Keratinocyte (primary cell): ENCODE data around the gene SPATA6L.

Source experiments
- EZH2 ChIP-seq: IDR thresholded peaks from one replicate; pipeline ENCODE4 v1.6.1; 2012; ENCODE audit warnings: inconsistent platforms, mild to moderate bottlenecking, low read length, moderate library complexity
- TF ChIP-seq, protein P1 (sequence below), 3 experiments: IDR thresholded peaks in 1 of 3; conservative IDR thresholded peaks in 1 of 3; optimal IDR thresholded peaks in 1 of 3; 2 replicates in 2 of 3; 3 replicates in 1 of 3; pipeline versions ENCODE3 to v1.5.1; 2011; ENCODE audit warnings: low read length in 3 of 3, mild to moderate bottlenecking in 3 of 3, moderate library complexity in 2 of 3, control low read depth in 1 of 3, inconsistent platforms in 1 of 3; ENCODE audit not compliant: insufficient read depth in 2 of 3; ENCODE audit errors: extremely low read depth in 1 of 3

GRCh38 chr9:4642351-4642750 lies 23.9 kb downstream of the SPATA6L start:
- TF ChIP-seq, protein P1, sequence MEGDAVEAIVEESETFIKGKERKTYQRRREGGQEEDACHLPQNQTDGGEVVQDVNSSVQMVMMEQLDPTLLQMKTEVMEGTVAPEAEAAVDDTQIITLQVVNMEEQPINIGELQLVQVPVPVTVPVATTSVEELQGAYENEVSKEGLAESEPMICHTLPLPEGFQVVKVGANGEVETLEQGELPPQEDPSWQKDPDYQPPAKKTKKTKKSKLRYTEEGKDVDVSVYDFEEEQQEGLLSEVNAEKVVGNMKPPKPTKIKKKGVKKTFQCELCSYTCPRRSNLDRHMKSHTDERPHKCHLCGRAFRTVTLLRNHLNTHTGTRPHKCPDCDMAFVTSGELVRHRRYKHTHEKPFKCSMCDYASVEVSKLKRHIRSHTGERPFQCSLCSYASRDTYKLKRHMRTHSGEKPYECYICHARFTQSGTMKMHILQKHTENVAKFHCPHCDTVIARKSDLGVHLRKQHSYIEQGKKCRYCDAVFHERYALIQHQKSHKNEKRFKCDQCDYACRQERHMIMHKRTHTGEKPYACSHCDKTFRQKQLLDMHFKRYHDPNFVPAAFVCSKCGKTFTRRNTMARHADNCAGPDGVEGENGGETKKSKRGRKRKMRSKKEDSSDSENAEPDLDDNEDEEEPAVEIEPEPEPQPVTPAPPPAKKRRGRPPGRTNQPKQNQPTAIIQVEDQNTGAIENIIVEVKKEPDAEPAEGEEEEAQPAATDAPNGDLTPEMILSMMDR (optimal IDR thresholded peaks at IDR 0.05 in 1 of 3, IDR thresholded peaks at IDR 0.05 in 1 of 3, conservative IDR thresholded peaks at IDR 0.05 in 1 of 3; ENCODE audit: extremely low read depth in 1 of 3, insufficient read depth in 2 of 3, low read length in 3 of 3), result no peak
- TF ChIP-seq EZH2, result no peak
